Measurements from ENCODE around the gene COL13A1.

DNA sequence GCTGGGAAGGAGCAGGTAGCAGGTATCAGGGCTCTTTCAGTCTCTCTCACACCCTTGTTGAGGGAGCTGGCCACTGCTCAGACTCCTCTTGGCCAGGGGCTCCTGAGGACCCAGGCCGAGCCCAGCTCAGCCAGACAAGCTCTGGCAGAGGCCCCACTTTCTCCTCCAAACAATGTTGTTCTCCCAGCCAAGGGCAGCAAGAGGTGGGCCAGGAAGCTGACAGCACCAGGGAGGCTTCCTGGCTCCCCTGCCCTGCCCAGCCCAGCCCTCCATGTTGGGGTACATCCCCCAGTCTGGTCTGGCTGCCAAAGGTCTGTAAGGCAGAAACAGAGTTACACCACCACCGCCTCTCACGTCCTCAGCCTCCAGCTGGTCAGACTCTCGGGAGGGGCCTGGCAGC lies 33.9 kb upstream of the COL13A1 start:
- TF ChIP-seq POLR2A (IDR thresholded peaks at IDR 0.05; ENCODE audit: low read depth, low read length), result no peak
- TF ChIP-seq POLR2AphosphoS5 (IDR thresholded peaks at IDR 0.05; ENCODE audit: low read depth, low read length), result no peak
- no peak for TF ChIP-seq TAF1 (IDR thresholded peaks at IDR 0.05; ENCODE audit: low read depth, low read length)
- no peak for TF ChIP-seq PAX5 (IDR thresholded peaks at IDR 0.05; ENCODE audit: insufficient read depth, low read length, severe bottlenecking)
